ENCODE measurements around the gene C3orf62.

Gene C3orf62

DNA sequence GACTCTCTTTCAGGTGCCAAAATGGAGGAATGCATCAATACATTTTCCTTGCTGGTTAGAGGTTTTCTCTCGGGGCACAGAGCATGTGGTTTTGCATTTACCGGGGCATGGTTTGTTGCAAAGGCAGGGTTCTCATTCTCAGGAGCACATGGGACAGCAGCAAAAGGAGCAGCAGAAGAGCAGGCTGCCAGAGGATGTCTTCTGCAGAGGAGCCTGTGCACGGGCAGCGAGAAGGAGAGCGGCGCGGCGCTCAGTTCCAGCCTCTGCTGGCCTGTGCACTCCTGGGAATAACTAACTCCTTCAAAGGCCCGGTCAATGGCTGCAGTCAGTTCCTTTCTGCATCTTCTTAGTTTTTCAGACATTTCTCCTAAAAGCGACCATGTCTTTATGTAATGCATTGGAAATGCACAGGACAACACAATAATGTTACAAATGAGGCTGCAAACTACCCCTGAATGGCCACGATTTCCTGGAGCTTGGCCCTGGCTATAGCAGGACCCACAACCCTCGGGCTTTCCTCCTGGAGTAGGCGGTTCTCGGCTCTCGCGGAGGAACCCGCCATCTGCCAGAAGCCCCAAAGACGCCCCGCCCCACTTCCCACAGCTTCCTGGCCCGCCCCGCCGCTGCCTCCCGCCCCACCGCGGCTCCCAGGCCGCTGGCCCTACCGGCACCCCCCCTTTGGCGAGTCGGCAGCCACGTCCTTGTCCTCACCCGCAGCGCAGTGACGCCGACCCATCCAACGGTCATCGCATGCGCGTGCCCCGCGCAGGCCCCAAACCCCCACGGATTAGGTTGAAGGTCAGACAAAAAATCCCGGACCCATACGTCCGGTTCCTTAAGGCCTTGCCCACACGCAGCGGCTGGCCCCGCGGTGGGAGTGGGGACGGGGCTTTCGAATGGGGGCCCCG lies at the start of gene C3orf62:
C3orf62 (minus strand) TSS at position 758 of the 908 bp plus-strand sequence; CDS start at position 398, 360 bp downstream.
- DNase-seq, result peak; percentile 73

- DNase-seq, result no peak
These were observed 47.7 kb upstream of the C3orf62 start for GRCh38 chr3:49324768-49325167.

DNA sequence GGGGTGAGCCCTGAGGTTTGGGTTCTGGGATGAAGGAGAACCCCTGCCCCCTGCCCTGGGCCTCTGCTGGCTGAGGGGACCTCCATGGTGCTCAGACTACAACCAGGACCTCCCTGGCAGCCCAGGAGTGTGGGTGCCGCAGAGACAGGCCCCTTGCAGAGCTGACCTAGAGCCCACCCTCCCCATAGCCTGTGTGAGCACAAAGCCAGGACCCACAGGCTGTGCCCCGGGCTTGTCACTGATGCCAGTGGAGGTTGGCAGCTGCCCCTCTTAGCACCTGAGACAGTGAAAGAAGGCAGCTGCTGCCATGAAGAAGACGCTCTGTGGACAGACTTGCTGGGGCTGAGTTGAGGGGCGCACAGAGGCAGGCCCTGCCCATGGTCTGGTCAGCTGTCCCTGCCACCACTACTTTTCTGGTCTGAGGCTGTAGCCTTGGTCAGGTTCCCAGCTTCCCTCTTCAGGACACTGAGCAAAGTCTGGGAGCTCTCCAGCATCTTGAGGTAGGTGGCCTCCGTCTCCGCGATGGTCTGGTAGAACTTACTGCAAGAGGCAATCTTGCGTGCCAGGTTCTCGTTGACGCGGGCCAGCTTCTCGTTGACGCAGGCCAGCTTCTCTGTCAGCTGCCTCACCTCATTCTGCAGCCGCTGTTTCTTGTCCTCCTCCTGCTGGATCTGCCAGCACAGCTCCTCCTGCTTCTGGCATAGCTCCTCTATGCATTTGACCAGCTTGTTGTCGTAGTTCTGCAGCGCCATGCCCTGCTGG lies 39.8 kb upstream of the C3orf62 start:
- no peak for DNase-seq

GRCh38 chr3:49313896-49314688 lies 37.1 kb upstream of the C3orf62 start:
- no peak for DNase-seq

- DNase-seq, result no peak
These were observed 34.3 kb upstream of the C3orf62 start for GRCh38 chr3:49311283-49311682.

- no peak for DNase-seq
These were observed 33.6 kb upstream of the C3orf62 start for GRCh38 chr3:49310677-49311076.

DNA sequence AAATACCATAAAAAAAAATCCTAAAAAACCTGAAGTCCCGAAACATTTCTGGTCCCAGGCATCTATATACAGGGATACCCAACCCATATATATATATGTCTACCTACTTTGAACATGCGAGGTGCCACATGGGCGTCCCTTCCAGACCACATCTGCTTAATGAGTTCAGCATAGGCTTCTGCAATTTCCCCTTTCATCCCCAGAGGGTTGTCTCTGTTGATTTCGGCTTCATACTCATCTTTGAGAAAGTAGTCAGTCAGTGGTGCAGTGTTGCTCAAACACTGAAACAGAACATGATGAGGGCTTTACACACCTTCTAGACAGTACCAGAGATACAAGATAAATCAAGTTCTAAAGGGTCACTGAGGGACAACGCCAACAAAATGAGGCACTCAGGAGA lies 28.6 kb upstream of the C3orf62 start:
- DNase-seq, result no peak

- no peak for DNase-seq
These were observed 25.6 kb upstream of the C3orf62 start for GRCh38 chr3:49302613-49303012.

DNA sequence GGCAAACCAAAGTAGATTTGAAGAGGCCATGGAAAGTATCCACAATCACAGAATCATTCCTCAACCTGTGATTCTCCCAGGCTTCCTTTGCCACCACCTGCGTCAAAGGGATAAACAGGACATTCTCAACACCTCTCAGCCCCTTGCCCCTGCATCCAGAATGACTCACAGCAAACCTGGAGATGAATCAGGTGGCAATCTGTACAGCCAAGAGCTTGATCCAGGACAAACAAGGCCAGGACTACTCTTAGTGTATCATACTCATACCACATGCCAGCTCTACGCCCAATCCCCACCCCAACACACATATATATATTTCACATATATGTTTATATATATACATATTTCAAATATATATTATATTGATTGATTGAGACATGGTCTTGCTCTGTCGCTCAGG lies 23.6 kb upstream of the C3orf62 start:
- no peak for DNase-seq

DNA sequence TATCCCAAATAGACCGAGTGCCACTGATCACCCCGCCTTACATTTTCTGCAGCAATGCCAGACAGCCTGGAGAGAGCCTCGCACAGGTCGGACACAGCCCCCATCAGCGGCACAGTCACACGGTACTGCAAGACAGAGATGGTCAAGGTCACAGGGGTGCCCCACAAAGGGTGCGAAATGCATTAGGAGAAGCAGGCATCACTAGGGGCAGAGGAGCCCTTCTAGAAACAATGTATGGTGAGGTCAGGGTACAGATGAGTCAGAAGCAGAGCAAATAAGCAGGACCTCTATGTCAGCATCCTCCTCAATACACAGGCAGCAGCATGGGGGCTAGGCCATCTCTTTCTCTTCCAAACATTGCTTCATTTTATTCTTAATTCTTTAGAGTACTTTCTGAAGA lies 21.5 kb upstream of the C3orf62 start:
- DNase-seq, result no peak

DNA sequence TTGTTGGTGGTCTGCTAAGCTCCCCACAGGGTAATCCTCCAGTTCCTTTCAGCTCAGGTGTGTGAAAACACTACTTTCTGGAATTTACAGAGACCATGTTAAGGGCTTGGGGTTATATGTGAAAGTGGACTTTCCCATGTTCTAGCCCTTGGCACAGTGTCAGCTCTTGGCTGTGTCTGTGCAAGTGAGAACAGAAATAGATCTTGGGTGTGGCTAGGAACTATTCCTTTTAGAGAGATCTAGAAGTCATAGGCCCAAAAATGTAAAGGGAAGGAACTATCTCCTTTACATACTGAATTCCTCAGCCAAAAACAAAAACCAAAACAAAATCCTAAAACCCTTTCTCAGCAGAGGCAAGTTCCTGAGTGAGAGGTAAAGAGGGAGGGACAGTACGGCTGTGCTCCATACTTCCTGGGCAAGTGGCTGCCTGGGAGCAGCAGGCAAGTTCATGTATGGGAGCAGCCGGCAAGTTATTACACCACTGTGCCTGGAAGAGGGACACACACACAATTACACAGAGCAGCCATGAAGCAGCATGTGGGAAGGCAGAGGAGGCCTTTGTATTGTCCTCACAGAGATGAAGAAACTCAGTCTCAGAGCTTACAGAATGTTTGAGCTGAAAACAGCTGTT lies 19.9 kb upstream of the C3orf62 start:
- no peak for DNase-seq

GRCh38 chr3:49295489-49296058 lies 18.5 kb upstream of the C3orf62 start:
- peak; percentile 64 for DNase-seq

DNA sequence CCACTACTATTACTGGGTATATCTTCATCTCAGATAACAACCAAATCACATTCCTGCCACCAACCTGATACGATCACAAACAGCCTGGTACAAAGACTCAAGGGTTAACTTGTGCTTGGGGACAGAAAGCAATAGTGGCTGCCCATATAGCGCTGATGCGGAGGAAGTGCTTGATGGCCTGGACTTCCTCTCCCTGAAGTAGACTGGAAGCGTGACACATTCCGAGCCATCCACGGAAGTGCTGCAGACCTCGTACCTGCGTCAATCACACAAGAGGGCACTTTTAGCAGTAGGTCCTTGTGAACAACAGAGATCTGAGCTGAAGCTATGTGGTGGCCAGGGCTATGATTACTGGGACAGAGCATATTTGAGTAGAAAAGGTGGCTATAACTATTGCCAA lies 17.3 kb upstream of the C3orf62 start:
- DNase-seq, result no peak

DNA sequence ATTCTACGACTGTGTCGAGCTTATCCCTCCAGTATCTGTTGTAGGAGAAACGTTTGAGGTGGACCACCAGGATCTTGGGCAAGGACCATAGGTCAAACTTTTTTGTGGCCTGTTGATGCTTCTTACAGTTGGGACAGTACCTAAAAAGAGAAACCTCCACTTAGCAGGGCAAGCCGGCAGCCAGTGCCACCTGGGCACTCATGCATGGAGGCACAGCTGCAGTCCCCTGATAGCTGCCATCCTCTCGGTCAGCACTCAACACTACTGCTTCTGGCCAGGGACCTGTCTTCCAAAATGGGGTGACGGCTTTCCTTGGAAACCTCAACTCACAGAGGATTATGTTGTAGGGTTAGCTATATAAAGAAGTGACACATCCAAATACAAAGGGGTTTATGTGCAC lies 7.0 kb upstream of the C3orf62 start:
- no peak for DNase-seq

DNA sequence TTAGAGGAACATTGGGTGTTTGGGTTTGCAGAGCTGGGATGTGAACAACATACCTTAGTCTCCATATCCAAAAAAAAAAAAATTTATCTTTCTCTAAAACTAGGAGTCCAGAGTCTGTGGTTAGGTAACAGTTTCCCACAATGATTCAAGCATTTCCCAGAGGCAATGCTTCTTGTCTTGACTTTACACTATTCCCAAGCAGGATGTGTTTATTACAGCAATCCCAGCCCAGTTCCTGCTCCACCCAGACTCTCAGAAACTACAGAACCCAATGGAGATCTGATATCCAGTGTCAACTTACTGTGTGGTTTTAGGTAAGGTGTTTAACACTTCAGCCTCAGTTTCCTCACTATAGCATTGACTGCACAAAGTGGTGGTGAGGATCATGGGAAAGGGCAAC lies 2.3 kb upstream of the C3orf62 start:
- DNase-seq, result no peak

DNA sequence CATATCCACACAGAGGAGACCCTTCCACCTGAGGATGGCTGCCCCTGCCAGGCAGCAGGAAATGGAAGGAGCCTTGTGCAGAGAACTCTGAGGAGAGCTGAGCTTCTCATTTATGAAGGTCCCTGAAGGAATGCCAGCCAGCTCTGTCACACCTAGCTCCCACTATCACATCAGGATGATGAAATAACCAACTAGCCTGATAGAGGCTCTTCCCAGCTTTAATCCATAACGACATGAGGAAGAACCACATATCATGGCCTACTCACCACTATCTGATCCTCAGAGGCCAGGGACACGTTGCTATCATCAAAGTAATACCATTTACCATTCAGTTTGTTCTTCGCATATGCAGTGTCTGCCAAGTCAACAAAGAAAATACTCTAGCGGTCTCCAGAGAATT lies 1.5 kb upstream of the C3orf62 start:
- DNase-seq, result no peak

- no peak for DNase-seq
These were observed 347 bp upstream of the C3orf62 start for GRCh38 chr3:49277383-49277775.

DNA sequence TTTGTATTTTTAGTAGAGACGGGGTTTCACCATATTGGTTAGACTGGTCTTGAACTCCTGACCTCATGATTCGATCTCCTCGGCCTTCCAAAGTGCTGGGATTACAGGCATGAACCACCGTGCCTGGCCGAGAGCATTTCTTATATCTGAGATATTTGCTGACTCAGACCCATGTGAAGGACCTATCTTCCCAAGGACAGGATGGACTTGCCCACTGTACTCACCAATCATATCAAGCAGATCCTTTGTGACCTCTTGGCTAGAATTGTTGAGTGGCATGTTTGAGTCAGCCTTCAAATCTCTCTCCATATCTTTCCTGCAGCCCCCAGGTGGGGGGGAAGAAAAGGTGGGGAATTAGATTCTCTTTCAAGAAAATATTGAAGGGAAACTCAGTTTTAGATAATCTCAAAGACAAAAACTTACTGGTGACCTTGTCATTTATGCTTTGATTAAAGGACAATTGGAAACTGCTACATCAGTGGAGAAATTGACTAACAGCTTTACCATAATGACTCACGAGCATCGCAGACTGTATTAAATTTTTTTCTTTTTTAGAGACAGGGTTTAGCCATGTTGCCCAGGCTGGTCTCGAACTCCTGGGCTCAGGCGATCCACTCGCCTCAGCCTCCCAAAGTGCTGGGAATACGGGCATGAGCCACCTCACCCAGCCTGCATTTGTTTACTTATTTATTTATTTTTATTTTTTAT lies 3.1 kb downstream of the C3orf62 start:
- no peak for DNase-seq

DNA sequence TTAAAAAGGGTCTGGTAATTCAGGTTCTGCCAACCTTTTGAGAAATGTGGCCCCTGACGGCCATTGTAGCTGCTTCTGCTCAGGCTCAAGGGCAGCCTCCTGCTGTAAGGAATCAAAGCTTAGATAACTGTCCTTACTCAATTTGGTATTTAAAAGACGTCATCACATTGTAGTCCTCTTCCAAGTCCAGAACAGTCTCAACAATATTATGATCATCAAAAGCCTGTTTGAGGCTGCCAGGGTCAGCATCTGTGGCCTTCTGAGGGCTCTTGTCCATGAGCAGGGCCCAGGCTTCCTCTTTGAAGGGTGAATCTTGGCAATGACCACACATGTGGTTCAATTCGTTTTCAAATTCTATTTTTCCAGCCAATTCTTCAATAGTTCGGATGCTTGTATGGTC lies 6.0 kb downstream of the C3orf62 start:
- no peak for DNase-seq

DNA sequence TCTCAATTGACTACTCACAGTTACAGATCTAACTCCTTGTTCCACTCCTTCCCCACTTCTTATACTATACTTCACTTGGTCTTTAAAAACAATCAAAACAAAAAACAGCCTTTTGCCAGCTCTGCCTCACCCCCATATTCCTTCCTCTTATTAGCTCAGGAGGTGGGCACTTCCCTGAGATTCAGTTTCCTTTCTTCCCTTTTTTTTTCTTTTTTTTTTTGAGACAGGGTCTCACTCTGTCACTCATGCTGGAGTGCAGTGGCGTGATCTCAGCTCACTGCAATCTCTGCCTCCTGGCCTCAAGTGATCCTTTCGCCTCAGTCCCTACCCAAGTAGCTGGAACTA lies 6.9 kb downstream of the C3orf62 start:
- no peak for DNase-seq

- DNase-seq, result no peak
These were observed 7.4 kb downstream of the C3orf62 start for GRCh38 chr3:49269443-49270155.

Measured in CD4-positive, alpha-beta T cell treated with Interleukin-17A for 1 hour (primary cell).